T-helper 9 cell (primary cell): Measurements from ENCODE around the gene CCDC33.

Experiments used
- DNase-seq: peaks from one replicate; pipeline ENCODE4 v3.0.0-alpha.2; 2020

Gene CCDC33

GRCh38 chr15:74317820-74318375, 81.8 kb downstream of the CCDC33 start:
- DNase-seq: no peak

GRCh38 chr15:74318376-74319137, 82.4 kb downstream of the CCDC33 start:
- no peak for DNase-seq

- DNase-seq: no peak
Measured at GRCh38 chr15:74319138-74319460, 83.0 kb downstream of the CCDC33 start.

- DNase-seq: no peak
Measured at GRCh38 chr15:74319596-74320351, 83.6 kb downstream of the CCDC33 start.

GRCh38 chr15:74320352-74321247, 84.5 kb downstream of the CCDC33 start:
- DNase-seq: peak; percentile 7

- DNase-seq: peak; percentile 32
Measured at GRCh38 chr15:74322558-74323180, 86.5 kb downstream of the CCDC33 start.

GRCh38 chr15:74324714-74325113, 88.6 kb downstream of the CCDC33 start:
- DNase-seq: no peak

GRCh38 chr15:74326746-74327145, 90.6 kb downstream of the CCDC33 start:
- no peak for DNase-seq

- no peak for DNase-seq
Measured at GRCh38 chr15:74327756-74328155, 91.6 kb downstream of the CCDC33 start.

- no peak for DNase-seq
Measured at GRCh38 chr15:74328331-74329056, 92.4 kb downstream of the CCDC33 start.

GRCh38 chr15:74330861-74331408, 94.8 kb downstream of the CCDC33 start:
- no peak for DNase-seq

GRCh38 chr15:74332011-74332410, 95.9 kb downstream of the CCDC33 start:
- no peak for DNase-seq

GRCh38 chr15:74332611-74333010, 96.5 kb downstream of the CCDC33 start:
- DNase-seq: no peak

GRCh38 chr15:74333093-74333492, 97.0 kb downstream of the CCDC33 start:
- DNase-seq: no peak

GRCh38 chr15:74333662-74334061, 97.5 kb downstream of the CCDC33 start:
- no peak for DNase-seq

- no peak for DNase-seq
Measured at GRCh38 chr15:74334127-74334526, 98.0 kb downstream of the CCDC33 start.

GRCh38 chr15:74335396-74335795, 99.3 kb downstream of the CCDC33 start:
- no peak for DNase-seq

- no peak for DNase-seq
Measured at GRCh38 chr15:74336061-74337005, 100.2 kb downstream of the CCDC33 start.

GRCh38 chr15:74337146-74337545, 101.0 kb downstream of the CCDC33 start:
- no peak for DNase-seq

GRCh38 chr15:74337607-74338211, 101.6 kb downstream of the CCDC33 start:
- DNase-seq: no peak
